K562 (cell line): Measurements from ENCODE around the gene KRT34. TPM values are rescaled to one million over a fixed set of nuclear protein-coding genes. Genes with fewer than 3 reads are reported as not detected.

ENCODE experiments used
- ATAC-seq: fragments of 200-7000 bp; cut with Tn5 transposase; 3 replicates; pipeline ENCODE4 v1.9.1; 2020; ENCODE audit warnings: moderate library complexity
- BruUV-seq: library from RNA; stranded (reverse); fragments of 400-500 nt; replicated peaks from 2 replicates; lab custom pipeline; 2021; lab: Mats Ljungman, UMichigan
- CTCF ChIA-PET: fragments of 300-600 bp; formaldehyde crosslinking; extraction: SDS; loops from one replicate; lab custom pipeline; 2021; ENCODE audit warnings: low intra/inter-chr PET ratio; lab: Yijun Ruan, JAX
- POLR2A ChIA-PET: fragments of 300-600, 350-650 bp; sonication (Branson Sonifier 250); formaldehyde crosslinking; extraction: SDS; loops from one replicate; lab custom pipeline; 2021; ENCODE audit warnings: antibody characterized with exemption, inconsistent platforms; lab: Yijun Ruan, JAX
- DNase-seq, 4 experiments: peaks; one replicate each; pipeline versions ENCODE4 v3.0.0 to v3.0.0-alpha.2; 2011 to 2018; ENCODE audit warnings: low spot score in 3 of 4, mixed read lengths in 3 of 4; ENCODE audit errors: extremely low read depth in 1 of 4
- FAIRE-seq: peaks from 2 replicates; lab custom pipeline; 2011; peaks lifted over from hg19 to GRCh38; lab: Jason Lieb, UNC
- H2AFZ ChIP-seq: 2 replicates; pipeline ENCODE4 v1.6.0; 2011; ENCODE audit warnings: low read depth, low read length, control low read depth, inconsistent platforms
- H3K27ac ChIP-seq: fragments of 200-600 bp; 3 replicates; pipeline ENCODE4 v1.8.0; 2011; ENCODE audit warnings: low read depth, mild to moderate bottlenecking, control low read depth, inconsistent platforms, low read length, moderate library complexity, mixed read lengths; ENCODE audit errors: extremely low read depth
- H3K27me3 ChIP-seq, 2 experiments: fragments of 300-600 bp in 1 of 2; 2 replicates in 1 of 2; 3 replicates in 1 of 2; pipeline versions ENCODE4 v1.6.0 to v1.8.0; 2011; ENCODE audit warnings: inconsistent platforms in 2 of 2, low read length in 2 of 2, mild to moderate bottlenecking in 1 of 2, mixed read lengths in 1 of 2, moderate library complexity in 1 of 2; ENCODE audit not compliant: control insufficient read depth in 2 of 2, insufficient read depth in 2 of 2
- H3K36me3 ChIP-seq: fragments of 300-600 bp; 3 replicates; pipeline ENCODE4 v1.8.0; 2011; ENCODE audit warnings: mild to moderate bottlenecking, low read length, inconsistent platforms; ENCODE audit not compliant: control insufficient read depth, insufficient read depth
- H3K4me1 ChIP-seq, 2 experiments: fragments of 200-600 bp in 1 of 2; replicated peaks in 1 of 2; 2 replicates in 1 of 2; 3 replicates in 1 of 2; pipeline versions ENCODE4 v1.5.1 to v1.8.0; 2011; ENCODE audit warnings: inconsistent platforms in 2 of 2, low read length in 2 of 2, mild to moderate bottlenecking in 1 of 2, mixed read lengths in 1 of 2, moderate library complexity in 1 of 2; ENCODE audit not compliant: control insufficient read depth in 2 of 2, insufficient read depth in 2 of 2
- H3K4me2 ChIP-seq: 2 replicates; pipeline ENCODE4 v1.6.1; 2011; ENCODE audit warnings: low read length, control low read depth, inconsistent platforms, mixed read lengths; ENCODE audit not compliant: insufficient read depth
- H3K4me3 ChIP-seq: fragments of 200-600 bp; sonication (generic), shearing (Covaris generic); 2 replicates; pipeline ENCODE4 v1.5.1; 2016; ENCODE audit warnings: control low read depth, inconsistent platforms
- H3K79me2 ChIP-seq: fragments of 200-600 bp; 3 replicates; pipeline ENCODE4 v1.8.0; 2011; ENCODE audit warnings: low read length, inconsistent platforms; ENCODE audit not compliant: control insufficient read depth, insufficient read depth
- H3K9ac ChIP-seq, 2 experiments: 2 replicates each; pipeline versions ENCODE4 v1.6.0 to v1.6.1; 2011; ENCODE audit warnings: low read depth in 2 of 2, low read length in 2 of 2, control low read depth in 1 of 2, inconsistent platforms in 1 of 2, mild to moderate bottlenecking in 1 of 2, mixed read lengths in 1 of 2; ENCODE audit not compliant: insufficient read depth in 1 of 2
- H3K9me1 ChIP-seq: one replicate; pipeline ENCODE4 v1.6.0; 2011; ENCODE audit warnings: inconsistent platforms, mild to moderate bottlenecking, low read length, moderate library complexity; ENCODE audit not compliant: control insufficient read depth, insufficient read depth
- H3K9me3 ChIP-seq: replicated peaks from 2 replicates; pipeline ENCODE4 v1.5.1; 2011; ENCODE audit warnings: low read depth, low read length, inconsistent platforms; ENCODE audit not compliant: control insufficient read depth, insufficient read depth
- H4K20me1 ChIP-seq: replicated peaks from 2 replicates; pipeline ENCODE4 v1.6.1; 2011; ENCODE audit warnings: low read length, inconsistent platforms, mixed read lengths; ENCODE audit not compliant: control insufficient read depth, insufficient read depth
- HSF4 ChIP-seq: fragments of 250-450 bp; sonication (Bioruptor Pico); IDR thresholded peaks from 2 replicates; pipeline ENCODE4 v2.1.2; 2022; ENCODE audit warnings: mild to moderate bottlenecking, moderate library complexity, borderline replicate concordance
- MTA2 ChIP-seq: fragments of 450-650 bp; IDR thresholded peaks from 2 replicates; pipeline ENCODE4 v1.6.1; 2016; ENCODE audit warnings: low read depth
- MTA3 ChIP-seq: fragments of 450-650 bp; formaldehyde crosslinking; IDR thresholded peaks from 2 replicates; pipeline ENCODE4 v1.6.1; 2017; ENCODE audit warnings: mild to moderate bottlenecking, borderline replicate concordance
- SAFB ChIP-seq: fragments of 200-400 bp; formaldehyde crosslinking; IDR thresholded peaks from 2 replicates; pipeline ENCODE4 v1.6.1; 2017; ENCODE audit warnings: low read depth, low read length, borderline replicate concordance
- TAL1 ChIP-seq: fragments of 450-650 bp; IDR thresholded peaks from 2 replicates; pipeline ENCODE4 v1.6.1; 2016; ENCODE audit warnings: mild to moderate bottlenecking
- WGBS: fragments of 100-300 bp; shearing (Covaris generic); methylation state at CpG from one replicate; pipeline ENCODE4 v1.1.6; 2016; ENCODE audit warnings: low coverage, mixed read lengths; ENCODE audit not compliant: insufficient coverage; ENCODE audit errors: missing lambda C conversion rate; 5-methylcytosine and 5-hydroxymethylcytosine counted together
- in situ Hi-C: fragments of 300-500 bp; cut with MboI; formaldehyde crosslinking; loops from 4 replicates; pipeline ENCODE4 v1.15.0; 2018; ENCODE audit warnings: inconsistent platforms, mixed read lengths
- intact Hi-C: fragments of 100-400 bp; cut with micrococcal nuclease; formaldehyde crosslinking; loops from 2 replicates; pipeline ENCODE4 v1.14.2; 2022
- polyA plus RNA-seq, 8 experiments: library from polyadenylated mRNA; depleted of rRNA in 4 of 8; stranded (reverse) in 5 of 8; unstranded in 3 of 8; fragments of >200 nt; fragmentation: Nextera tagmentation in 2 of 8; fragmentation: Illumina TruSeq in 1 of 8; extraction: Ambion mirVana in 2 of 8; extraction: Trizol in 1 of 8; gene quantifications; 2 replicates each; pipeline versions ENCODE4 v1.2.1 to v1.2.3, GENCODE V29; 2011 to 2014; ENCODE audit warnings: inconsistent platforms in 1 of 8, missing spikeins in 1 of 8
- total RNA-seq, 7 experiments: library from RNA; depleted of rRNA in 6 of 7; stranded (reverse); fragments of >200 nt in 6 of 7; fragmentation: Illumina TruSeq in 2 of 7; extraction: Trizol in 2 of 7; gene quantifications; 2 replicates each; pipeline versions ENCODE4 v1.2.1 to v1.2.3, GENCODE V29; 2011 to 2021; ENCODE audit warnings: low replicate concordance in 1 of 7
- TF ChIP-seq, protein P1 (sequence below): fragments of 450-650 bp; IDR thresholded peaks from one replicate; pipeline ENCODE4 v1.6.1; 2018; ENCODE audit warnings: mild to moderate bottlenecking, moderate library complexity; ENCODE audit not compliant: partially characterized antibody

Gene KRT34
- total and polyA plus RNA-seq, 9 of the 15 experiments (the other 6 are each of a cell fraction or from before 2014, with no cell fraction given) = not detected

DNA sequence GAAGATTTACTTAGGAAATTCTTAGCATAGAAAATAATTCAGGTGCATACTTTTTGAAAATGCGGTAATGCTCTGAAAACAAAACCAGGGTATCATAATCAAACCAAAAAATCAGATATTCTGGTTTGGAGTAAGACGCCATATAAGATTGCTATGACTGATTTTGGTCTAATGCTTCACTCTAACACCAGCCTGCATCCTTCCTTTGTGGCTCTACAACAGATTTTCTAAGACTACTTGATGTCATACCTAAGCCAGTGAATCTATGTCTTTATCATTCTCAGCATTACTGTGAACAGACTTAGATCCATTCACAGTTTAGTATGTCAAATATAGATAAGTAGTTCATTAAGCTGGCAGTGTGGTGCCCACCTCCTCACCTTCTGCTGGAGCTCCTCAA lies 13.1 kb downstream of the KRT34 start (continued):
- TF ChIP-seq, protein P1, sequence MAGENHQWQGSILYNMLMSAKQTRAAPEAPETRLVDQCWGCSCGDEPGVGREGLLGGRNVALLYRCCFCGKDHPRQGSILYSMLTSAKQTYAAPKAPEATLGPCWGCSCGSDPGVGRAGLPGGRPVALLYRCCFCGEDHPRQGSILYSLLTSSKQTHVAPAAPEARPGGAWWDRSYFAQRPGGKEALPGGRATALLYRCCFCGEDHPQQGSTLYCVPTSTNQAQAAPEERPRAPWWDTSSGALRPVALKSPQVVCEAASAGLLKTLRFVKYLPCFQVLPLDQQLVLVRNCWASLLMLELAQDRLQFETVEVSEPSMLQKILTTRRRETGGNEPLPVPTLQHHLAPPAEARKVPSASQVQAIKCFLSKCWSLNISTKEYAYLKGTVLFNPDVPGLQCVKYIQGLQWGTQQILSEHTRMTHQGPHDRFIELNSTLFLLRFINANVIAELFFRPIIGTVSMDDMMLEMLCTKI = no peak
- TF ChIP-seq MTA2 (no peak), SAFB (no peak), TAL1 (no peak), MTA3 (no peak)

DNA sequence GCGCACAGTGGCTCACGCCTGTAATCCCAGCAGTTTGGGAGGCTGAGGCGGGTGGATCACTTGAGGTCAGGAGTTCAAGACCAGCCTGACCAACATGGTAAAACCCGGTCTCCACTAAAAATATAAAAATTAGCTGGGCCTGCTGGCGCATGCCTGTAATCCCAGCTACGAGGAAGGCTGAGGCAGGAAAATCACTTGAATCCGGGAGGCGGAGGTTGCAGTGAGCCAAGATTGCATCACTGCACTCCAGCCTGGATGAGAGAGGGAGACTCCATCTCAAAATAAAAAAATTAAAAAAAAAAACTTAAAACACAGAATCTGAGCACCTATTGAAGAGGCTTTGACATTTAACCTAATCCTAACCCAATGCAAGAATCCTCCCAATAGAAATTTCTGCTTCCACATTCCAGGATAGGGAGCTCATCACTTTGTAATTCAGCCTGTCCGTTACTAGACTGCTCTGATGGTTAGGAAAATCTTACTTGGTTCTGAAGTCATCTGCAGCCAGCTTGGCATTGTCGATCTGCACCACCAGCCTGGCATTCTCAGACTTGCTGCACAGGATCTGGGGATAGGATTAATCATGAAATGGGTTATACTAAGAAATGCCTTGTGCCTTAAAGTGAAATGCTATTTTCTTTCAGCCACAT lies 14.6 kb downstream of the KRT34 start:
- no peaks in the 10 kb centered on the region for H3K4me1 ChIP-seq
- no peak for FAIRE-seq
- BruUV-seq = no TSS peak

More for the DNA sequence above, 14.6 kb downstream of the KRT34 start:
- no peak overlapping the region for H3K27ac ChIP-seq
- ChIA-PET POLR2A (interaction anchor here (1.8 kb wide), 1 partner anchor 10 kb away, joined by 3 read pairs; no protein-coding TSS in a partner anchor), CTCF (no interaction called here)
- 2% methylated on average over 9 of the region's 10 CpGs for WGBS
- H3K9ac ChIP-seq = no peak overlapping the region
- no peak overlapping the region for H2AFZ ChIP-seq
- H3K27me3 ChIP-seq = peaks cover 5 to 6% of the 10 kb centered on the region in 2 experiments; a peak in 2 of 5 replicates
- in situ Hi-C loops (no loop called here), intact Hi-C loops (no loop called here)
- H3K36me3 ChIP-seq = no peaks in the 10 kb centered on the region
- no peaks in the 10 kb centered on the region for H4K20me1 ChIP-seq
- no peak for TF ChIP-seq HSF4
- no peaks in the 10 kb centered on the region for H3K9me3 ChIP-seq
- H3K4me2 ChIP-seq = no peak overlapping the region
- H3K9me1 ChIP-seq = no peaks in the 10 kb centered on the region
- H3K4me3 ChIP-seq = no peak overlapping the region
- no peak for ATAC-seq
- DNase-seq = no peak
- H3K79me2 ChIP-seq = no peaks in the 10 kb centered on the region
